Peyer's patch (tissue), 4 donors: Measurements from ENCODE around the gene PRB4. TPM values are rescaled to one million over a fixed set of nuclear protein-coding genes. Genes with fewer than 3 reads are reported as not detected.
"Not testable (repeated sequence)": the region's sequence is repeated elsewhere in the genome, so short reads cannot be mapped to it uniquely, and the experiment has no call there.

ENCODE experiments used
- DNase-seq, 3 donors: peaks; one replicate each; pipeline ENCODE4 v3.0.0-alpha.2; 2017 to 2019
- H3K27ac ChIP-seq, 4 donors: fragments of 200-600 bp; sonication (generic); one replicate each; pipeline ENCODE4 v1.5.1; 2016 to 2019
- H3K27me3 ChIP-seq, 2 donors: fragments of 200-600 bp; sonication (generic); one replicate each; pipeline ENCODE4 v1.5.1; 2019
- H3K36me3 ChIP-seq, 3 donors: fragments of 200-600 bp; sonication (generic); one replicate each; pipeline ENCODE4 v1.5.1; 2016 to 2019
- H3K4me1 ChIP-seq, 4 donors: fragments of 200-600 bp; sonication (generic); one replicate each; pipeline ENCODE4 v1.5.1; 2016 to 2019
- H3K4me3 ChIP-seq, 4 donors: fragments of 200-600 bp; sonication (generic); 1 replicate in 3 of 4; 2 replicates in 1 of 4; pipeline ENCODE4 v1.5.1; 2016 to 2019; ENCODE audit warnings: mild to moderate bottlenecking in 1 of 4
- H3K9me3 ChIP-seq, 4 donors: fragments of 200-600 bp; sonication (generic); one replicate each; pipeline ENCODE4 v1.5.1; 2016 to 2019; ENCODE audit warnings: mild to moderate bottlenecking in 1 of 4
- POLR2A ChIP-seq, 2 donors: fragments of 450-650 bp; IDR thresholded peaks; one replicate each; pipeline ENCODE4 v1.5.1; 2017; ENCODE audit warnings: antibody characterized with exemption in 2 of 2, mild to moderate bottlenecking in 2 of 2, moderate library complexity in 2 of 2
- total RNA-seq, 4 donors: library from RNA; depleted of rRNA; stranded (reverse); fragments of >200 nt; gene quantifications; one replicate each; pipeline ENCODE4 v1.1.0, GENCODE V29; 2016
- TF ChIP-seq, protein P1 (sequence below), 6 experiments: fragments of 450-650 bp in 4 of 6; fragments of 200-600 bp in 2 of 6; sonication (generic) in 1 of 6; IDR thresholded peaks; one replicate each; pipeline ENCODE4 v1.5.1; 2017 to 2019; ENCODE audit warnings: antibody characterized with exemption in 6 of 6, mild to moderate bottlenecking in 3 of 6, moderate library complexity in 1 of 6

Gene PRB4
- total RNA-seq: not detected

GRCh38 chr12:11310336-11310735 lies at the start of gene PRB4:
Gene PRB4, minus strand, starts transcription at chr12:11310436. Its CDS starts 38 bp downstream, at chr12:11310398.
- TF ChIP-seq, protein P1, sequence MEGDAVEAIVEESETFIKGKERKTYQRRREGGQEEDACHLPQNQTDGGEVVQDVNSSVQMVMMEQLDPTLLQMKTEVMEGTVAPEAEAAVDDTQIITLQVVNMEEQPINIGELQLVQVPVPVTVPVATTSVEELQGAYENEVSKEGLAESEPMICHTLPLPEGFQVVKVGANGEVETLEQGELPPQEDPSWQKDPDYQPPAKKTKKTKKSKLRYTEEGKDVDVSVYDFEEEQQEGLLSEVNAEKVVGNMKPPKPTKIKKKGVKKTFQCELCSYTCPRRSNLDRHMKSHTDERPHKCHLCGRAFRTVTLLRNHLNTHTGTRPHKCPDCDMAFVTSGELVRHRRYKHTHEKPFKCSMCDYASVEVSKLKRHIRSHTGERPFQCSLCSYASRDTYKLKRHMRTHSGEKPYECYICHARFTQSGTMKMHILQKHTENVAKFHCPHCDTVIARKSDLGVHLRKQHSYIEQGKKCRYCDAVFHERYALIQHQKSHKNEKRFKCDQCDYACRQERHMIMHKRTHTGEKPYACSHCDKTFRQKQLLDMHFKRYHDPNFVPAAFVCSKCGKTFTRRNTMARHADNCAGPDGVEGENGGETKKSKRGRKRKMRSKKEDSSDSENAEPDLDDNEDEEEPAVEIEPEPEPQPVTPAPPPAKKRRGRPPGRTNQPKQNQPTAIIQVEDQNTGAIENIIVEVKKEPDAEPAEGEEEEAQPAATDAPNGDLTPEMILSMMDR (IDR thresholded peaks at IDR 0.05): no peak
- no peak for TF ChIP-seq POLR2A (IDR thresholded peaks at IDR 0.05)
- Histone ChIP-seq H3K27me3 (no peaks in the 10 kb centered on the region), H3K4me1 (no peaks in the 10 kb centered on the region), H3K9me3 (peaks cover 0 to 4% (median 0%) of the 10 kb centered on the region in 4 donors), H3K36me3 (no peaks in the 10 kb centered on the region), H3K27ac (no peak within 1 kb of the TSS), H3K4me3 (no peak within 1 kb of the TSS)
- no peak for DNase-seq

DNA sequence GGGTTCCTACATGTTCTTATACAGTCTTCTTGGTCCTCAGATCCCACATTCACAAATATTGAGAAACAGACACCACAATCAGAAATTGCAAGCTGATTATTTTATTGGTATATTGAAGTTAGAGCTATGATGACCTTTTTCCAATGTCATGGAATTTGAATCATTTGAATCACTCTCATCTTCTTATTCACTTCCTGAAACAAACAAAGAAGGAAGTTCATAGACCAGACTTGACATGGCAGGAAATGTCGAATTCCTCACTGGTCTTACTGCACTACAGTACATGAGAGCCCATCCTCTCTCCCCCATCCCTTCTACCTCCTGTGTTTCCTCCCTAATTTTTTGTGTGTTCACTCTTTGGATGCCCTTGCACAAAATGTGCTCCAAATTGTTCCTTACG lies 41.5 kb upstream of the PRB4 start:
- H3K36me3 ChIP-seq, H3K4me3 ChIP-seq, H3K9me3 ChIP-seq, H3K27me3 ChIP-seq, H3K4me1 ChIP-seq, DNase-seq, H3K27ac ChIP-seq: not testable (repeated sequence)

- Histone ChIP-seq H3K4me3 (no peak overlapping the region), H3K27me3 (no peaks in the 10 kb centered on the region), H3K27ac (no peak overlapping the region), H3K36me3 (no peaks in the 10 kb centered on the region), H3K9me3 (no peaks in the 10 kb centered on the region), H3K4me1 (no peaks in the 10 kb centered on the region)
- TF ChIP-seq, protein P1 (IDR thresholded peaks at IDR 0.05): no peak
- TF ChIP-seq POLR2A (IDR thresholded peaks at IDR 0.05): no peak
- DNase-seq: no peak
Observed at GRCh38 chr12:11348439-11348838, 38.2 kb upstream of the PRB4 start.

DNA sequence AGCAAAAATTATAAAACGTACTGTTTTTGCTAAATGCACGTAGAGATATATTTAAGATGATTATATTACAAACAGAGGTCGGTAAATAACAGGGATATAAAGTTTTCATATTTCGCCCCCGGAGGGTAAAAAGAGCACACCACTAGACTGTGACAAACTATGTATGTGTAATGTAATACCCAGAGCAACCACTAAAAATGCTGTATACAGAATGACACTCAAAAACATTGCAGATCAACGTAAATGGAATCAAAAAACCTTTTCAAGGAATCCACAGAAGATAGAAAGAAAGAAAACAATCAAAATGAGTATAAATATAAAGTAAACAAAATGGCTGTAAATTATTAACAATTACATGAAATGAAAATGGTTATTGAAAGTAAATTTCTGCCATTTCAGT lies 37.6 kb upstream of the PRB4 start:
- no peaks in the 10 kb centered on the region for H3K36me3 ChIP-seq
- no peak overlapping the region for H3K27ac ChIP-seq
- H3K9me3 ChIP-seq: no peaks in the 10 kb centered on the region
- DNase-seq: no peak
- H3K4me3 ChIP-seq: no peak overlapping the region
- H3K27me3 ChIP-seq: no peaks in the 10 kb centered on the region
- TF ChIP-seq POLR2A (IDR thresholded peaks at IDR 0.05): no peak
- TF ChIP-seq, protein P1 (IDR thresholded peaks at IDR 0.05): peak in 1 of 6 experiments; percentile 7
- H3K4me1 ChIP-seq: no peaks in the 10 kb centered on the region

GRCh38 chr12:11344500-11344899 lies 34.3 kb upstream of the PRB4 start:
- no peak for DNase-seq

DNA sequence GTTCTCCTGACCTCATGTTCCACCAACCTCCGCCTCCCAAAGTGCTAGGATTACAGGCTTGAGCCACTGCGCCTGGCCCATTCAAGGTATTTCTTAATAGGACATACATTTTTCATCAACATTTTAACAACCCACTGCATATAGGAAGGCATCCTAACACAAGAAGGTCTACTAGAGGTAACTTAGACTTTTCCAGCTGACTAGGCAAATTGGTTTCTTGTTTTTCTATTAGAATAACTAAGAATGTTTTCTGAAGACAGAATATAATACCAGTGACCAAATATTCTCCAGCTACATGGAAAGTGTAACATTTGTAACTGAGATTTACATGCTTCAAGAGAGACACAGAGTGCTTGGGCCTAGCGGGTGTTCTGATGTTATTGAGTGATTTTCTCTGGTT lies 14.2 kb upstream of the PRB4 start:
- H3K36me3 ChIP-seq: no peaks in the 10 kb centered on the region
- H3K4me3 ChIP-seq: no peak overlapping the region
- H3K27me3 ChIP-seq: no peaks in the 10 kb centered on the region
- TF ChIP-seq, protein P1 (IDR thresholded peaks at IDR 0.05): no peak
- no peak for TF ChIP-seq POLR2A (IDR thresholded peaks at IDR 0.05)
- no peaks in the 10 kb centered on the region for H3K4me1 ChIP-seq
- no peaks in the 10 kb centered on the region for H3K9me3 ChIP-seq
- DNase-seq: no peak
- no peak overlapping the region for H3K27ac ChIP-seq

More at GRCh38 chr12:11344500-11344899, 34.3 kb upstream of the PRB4 start:
- Histone ChIP-seq H3K4me3 (no peak overlapping the region), H3K36me3 (no peaks in the 10 kb centered on the region), H3K27ac (no peak overlapping the region), H3K4me1 (no peaks in the 10 kb centered on the region), H3K27me3 (no peaks in the 10 kb centered on the region), H3K9me3 (no peaks in the 10 kb centered on the region)
- TF ChIP-seq, protein P1 (IDR thresholded peaks at IDR 0.05): no peak
- no peak for TF ChIP-seq POLR2A (IDR thresholded peaks at IDR 0.05)
